Stimulated activated CD4-positive, alpha-beta T cell treated with anti-CD3 and anti-CD28 coated beads, Interleukin-2, amount 100 ng/mL, for 48 hours (primary cell): ENCODE measurements around the gene SHCBP1L.
"Not testable (repeated sequence)": the region's sequence is repeated elsewhere in the genome, so short reads cannot be mapped to it uniquely, and the experiment has no call there.

Source experiments
- DNase-seq, 2 donors: peaks; one replicate each; pipeline ENCODE4 v3.0.0-alpha.2; 2020

SHCBP1L gene

DNA sequence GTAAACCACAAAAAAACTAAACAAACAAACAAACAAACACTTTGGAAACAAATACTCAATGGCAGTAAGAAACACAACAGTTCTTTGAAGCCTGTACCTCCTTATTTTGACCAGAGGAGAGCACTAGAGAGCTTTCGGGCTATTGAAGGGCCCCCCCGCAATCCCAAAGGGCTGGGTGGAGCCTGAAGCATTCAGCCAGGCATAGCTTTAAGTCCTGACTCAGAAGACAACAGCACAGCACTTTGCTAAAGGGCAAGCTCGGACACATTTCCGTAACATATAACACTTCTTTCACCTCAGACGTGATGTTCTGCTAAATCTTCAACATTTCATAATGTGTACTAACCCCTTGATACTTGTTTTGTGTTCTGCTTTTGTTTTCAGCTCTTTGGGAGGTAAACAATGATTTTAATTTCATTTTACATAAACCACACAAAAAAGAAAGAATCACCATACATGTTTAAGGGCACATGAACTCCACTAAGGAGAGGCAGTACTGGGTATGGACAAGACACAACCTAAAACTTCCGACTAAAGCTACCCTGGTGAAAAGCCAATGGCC, 9.7 kb upstream of the SHCBP1L start:
- DNase-seq = no peak

DNA sequence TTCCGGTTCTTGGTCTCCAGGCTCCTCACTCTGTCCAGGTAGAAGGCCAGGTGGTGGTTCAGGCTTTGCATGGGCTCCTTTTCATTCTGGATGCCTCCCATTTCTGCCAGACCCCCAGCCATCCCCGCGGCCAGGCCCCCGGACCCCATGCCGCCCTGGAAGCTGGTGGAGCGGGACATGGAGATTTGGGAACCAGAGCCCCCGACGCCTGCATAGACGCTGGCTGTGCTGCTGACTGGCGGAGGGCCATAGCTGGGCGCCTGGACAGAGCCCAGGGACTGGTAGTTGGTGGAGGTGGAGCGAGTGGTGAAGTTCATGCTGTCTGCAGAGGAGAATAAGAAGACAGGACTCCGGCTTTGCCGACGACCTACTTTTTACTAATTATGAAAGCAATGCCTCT, 7.1 kb upstream of the SHCBP1L start:
- DNase-seq = no peak

DNA sequence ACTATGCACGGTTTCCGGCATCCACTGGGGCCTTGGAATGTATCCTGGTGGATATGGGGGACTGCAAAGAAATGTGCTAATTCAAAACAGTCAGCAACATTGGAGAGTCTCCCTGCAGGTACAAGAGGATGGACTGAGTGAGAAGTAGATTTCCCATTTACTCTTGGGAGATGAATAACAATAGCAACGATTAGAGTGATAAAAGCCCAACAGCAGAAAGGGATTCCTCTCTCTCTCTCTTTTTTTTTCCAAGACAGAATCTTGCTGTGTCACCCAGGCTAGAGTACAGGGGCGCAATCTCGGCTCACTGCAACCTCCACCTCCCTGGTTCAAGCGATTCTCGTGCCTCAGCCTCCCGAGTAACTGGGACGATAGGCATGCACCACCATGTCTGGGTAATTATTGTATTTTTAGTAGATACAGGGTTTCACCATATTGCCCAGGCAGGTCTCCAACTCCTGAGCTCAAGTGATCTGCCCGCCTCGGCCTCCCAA, 5.0 kb upstream of the SHCBP1L start:
- DNase-seq = no peak

DNA sequence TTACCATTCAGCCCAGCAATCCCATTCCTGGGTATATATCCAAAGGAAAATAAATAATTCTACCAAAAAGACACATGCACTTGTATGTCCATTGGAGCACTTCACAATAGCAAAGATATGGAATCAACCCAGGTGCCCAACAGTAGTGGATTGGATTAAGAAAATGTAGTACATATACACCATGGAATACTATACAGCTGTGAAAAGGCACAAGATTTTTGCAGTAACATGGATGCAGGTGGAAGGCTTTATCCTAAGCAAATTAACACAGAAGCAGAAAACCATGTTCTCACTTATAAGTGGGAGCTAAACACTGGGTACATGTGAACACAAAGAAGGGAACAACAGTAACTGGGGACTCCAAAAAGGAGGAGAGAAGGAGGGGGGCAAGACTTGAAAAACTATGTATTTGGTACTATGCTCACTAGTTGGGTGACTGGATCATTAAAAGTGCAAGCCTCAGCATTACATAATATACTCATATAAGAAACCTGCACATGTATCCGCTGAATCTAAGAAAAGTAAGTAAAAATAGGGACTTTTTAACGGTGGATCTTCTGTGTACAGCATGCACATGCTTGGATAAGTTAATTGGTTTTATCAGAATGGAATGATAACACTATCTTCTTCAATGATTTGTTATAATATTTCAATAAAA, 3.9 kb upstream of the SHCBP1L start:
- DNase-seq = no peak

DNA sequence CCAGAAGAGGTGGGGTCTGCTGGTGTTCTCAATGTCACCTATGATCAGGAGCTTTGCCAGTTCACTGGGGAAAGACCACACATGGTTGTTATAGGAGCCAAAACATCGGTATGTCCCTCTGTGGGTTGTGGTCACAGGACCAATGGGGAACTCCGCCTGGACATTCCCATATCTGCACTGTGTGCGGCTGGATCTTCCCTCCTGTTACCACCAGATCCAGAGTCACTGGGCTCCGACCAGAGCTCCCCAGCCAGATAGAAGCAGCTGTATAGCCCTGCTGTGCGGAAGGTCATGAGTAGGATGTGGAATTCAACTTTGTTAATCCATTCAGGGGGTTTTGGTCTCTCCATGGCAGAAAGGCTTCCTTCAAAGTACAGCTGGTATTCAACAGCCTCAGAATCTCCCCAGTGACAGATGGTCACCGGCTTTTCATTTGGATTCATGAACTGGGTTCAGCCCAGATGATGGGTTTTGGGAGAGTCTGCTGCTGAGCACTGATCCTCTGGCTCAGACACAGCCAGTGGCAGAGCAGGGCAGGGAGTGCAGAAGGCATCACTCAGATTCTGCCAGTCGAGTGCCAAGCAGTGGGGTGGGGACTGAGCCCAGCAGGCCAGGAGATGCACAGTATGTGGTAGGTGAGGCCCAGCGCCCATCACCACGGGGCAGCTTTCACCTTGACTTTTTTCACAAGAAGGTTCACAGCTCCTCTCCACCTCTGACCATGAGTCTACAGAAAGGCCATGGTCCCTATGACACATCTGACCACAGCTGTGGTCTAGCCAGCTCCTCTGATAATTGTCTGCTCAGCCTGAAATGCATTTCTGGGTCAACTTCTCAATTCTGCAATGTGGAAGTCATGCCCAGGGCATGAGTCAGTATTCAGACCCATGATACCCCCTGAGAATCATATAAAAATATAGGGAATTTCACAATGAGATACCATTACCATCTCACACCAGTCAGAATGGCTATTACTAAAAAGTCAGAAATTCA, 2.9 kb upstream of the SHCBP1L start:
- DNase-seq = no peak

DNA sequence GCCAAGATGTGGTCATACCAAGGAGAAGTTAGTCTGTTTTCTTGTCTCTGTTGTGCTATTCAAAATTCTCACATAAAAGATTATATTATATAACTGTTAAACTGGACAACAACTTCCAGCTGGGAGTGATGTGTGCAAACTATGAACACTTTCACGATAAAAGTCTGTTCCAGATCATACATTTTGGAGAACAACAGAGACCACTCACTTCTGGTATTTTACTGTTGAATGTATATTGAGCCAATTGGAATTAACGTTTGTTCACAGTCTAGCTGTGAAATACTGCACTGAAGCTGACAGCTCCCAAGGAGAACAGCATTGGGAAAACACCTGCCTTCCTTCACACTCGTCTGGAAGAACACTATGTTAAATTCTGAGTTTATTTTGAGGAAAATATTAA, 860 bp upstream of the SHCBP1L start:
- DNase-seq = no peak

DNA sequence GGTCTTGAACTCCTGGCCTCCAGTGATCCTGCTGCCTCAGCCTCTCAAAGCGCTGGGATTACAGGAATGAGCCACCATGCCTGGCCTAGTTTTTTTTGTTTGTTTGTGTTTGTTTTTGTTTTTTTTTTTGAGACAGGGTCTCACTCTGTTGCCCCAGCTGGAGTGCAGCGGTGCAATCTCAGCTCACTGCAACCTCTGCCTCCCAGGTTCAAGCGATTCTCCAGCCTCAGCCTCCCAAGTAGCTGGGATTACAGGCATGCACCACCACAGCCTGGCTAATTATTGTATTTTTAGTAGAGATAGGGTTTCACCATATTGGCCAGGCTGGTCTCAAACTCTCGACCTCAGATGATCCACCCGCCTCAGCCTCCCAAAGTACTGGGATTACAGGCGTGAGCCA, 9.6 kb downstream of the SHCBP1L start:
- DNase-seq = not testable (repeated sequence)

DNA sequence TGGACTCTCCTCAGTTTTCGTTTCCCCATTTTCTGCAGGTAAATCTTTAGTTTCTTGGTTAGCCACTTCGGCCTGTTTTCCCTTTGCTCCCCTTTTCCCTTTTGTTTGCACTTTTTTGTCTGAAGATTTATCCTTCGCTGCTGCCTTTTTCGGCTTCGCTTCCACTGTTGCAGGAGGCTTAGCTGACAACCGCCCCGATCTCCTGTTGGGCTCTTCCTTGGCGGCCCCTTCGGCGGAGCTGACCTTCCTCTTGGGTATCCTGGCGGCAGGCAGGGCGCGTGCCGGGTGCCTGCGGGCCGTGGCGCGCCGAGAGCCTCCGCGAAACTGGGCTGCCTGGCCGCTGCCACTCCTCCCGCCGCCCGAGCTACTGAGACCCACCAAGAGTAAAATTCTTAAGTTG, 10.8 kb downstream of the SHCBP1L start:
- not testable (repeated sequence) for DNase-seq

DNA sequence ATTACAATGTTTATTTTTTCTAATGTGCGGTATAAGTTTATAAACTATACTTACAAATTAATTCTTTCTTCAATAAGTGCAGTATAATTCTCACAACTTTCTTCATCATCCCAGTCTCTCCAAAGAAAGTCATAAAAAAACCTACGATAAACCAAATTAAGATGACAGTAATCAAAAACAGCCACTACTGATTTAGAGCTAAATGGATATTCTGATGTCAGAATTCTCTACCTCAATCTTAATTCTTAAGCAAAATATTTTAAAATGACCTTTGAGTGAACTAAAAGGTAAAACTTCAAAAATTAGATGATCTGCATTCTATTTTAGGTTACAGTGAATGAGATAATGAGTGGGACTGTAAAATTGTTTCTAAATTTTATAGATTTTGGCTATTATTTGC, 13.6 kb downstream of the SHCBP1L start:
- DNase-seq = no peak

DNA sequence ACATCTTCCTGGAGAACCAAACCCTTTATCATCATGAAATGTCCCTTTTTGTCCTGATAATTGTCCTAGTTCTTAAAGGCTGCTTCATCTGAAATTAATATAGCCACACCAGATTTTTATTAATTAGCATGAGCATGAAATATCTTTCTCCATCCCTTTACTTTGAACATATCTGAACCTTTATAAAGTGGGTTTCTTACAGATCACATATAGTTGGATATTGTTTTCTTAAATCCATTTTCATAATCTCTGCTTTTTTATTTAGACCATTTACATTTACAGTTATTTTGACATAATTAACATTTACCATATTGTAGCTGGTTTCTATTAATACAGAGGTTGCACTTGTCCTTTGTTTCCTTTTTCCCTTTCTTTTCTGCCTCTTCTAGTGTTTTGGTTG, 17.2 kb downstream of the SHCBP1L start:
- DNase-seq = no peak

DNA sequence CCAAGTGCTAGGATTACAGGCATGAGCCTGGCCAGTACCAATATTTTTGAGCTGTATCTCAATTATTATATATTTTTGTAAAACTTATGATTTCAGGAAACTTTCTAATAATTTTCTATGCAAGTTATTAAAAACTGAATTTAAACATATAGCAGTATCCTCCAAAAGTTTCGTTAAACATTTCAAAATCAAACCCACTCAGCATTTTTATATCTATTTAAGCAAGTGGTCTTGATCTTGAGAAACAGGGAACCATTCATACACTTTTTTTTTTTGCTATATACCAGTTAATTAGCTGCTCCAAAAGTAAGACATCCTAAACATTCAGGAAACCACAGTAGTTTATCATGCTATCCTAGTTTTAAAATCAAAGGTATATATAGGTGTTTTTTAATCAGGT, 22.0 kb downstream of the SHCBP1L start:
- no peak for DNase-seq

DNA sequence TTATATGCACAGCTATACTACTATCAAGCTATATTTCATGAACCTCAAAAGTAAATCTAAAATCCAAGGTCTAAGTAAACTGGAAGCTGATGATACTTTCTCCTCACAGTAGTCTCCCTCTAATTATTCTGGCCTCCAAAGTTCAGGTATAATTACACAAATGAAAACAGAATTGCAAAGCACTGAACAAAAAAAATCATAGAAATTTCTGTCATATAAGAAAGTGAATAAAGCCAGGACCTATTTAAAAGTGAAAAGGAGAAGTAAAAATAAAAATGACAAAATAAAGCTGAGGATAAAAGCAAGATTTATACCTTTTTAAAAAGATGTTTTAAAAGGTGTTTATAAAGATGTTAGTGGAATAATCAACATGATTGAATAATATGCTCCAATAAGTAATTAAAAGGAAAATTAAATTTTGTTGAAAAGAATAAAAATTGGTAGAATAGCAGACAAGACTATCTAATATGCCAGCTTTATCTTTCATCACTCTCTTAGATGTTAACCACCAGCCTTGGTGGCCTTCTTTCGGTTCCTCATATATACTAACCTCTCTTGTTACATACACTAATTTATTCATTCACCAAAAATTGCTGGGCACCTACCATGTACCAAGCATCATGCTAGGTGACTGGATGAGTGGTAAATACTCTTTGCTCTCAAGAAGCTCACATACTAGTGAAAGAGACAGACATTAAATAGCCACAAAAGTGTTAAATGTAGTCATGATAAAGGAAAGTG, 25.1 kb downstream of the SHCBP1L start:
- no peak for DNase-seq

DNA sequence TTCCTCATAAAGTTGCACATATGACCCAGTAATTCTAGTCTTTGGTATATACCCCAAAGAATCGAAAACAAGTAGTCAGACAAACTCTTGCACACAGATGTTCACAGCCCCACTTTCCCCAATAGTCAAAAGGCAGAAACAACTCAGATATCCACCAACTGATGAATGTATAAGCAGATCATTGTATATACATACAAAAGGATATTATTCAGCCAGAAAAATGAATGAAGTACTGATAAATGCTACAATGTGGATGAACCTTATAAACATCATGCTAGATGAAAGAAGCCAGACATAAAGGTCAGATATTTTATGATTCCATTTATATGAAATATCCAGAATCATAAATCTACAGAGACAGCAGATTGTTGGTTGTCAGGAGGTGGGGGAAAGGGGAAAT, 27.3 kb downstream of the SHCBP1L start:
- DNase-seq = no peak

DNA sequence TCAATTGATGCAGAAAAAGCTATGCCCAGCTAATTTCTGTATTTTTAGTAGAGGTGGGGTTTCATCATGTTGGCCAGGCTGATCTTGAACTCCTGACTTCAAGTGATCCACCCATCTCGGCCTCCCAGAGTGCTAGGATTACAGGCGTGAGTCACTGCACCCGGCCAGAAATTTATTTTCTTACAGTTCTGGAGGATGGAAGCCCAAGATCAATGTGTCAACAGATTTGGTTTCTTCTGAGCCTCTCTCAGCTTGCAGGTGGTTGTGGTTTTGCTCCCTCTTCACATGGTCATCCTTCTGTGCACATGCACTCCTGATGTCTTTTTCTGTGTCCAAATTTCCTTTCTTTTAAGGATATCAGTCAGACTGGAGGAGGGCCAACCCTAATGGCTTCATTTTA, 35.6 kb downstream of the SHCBP1L start:
- no peak for DNase-seq

DNA sequence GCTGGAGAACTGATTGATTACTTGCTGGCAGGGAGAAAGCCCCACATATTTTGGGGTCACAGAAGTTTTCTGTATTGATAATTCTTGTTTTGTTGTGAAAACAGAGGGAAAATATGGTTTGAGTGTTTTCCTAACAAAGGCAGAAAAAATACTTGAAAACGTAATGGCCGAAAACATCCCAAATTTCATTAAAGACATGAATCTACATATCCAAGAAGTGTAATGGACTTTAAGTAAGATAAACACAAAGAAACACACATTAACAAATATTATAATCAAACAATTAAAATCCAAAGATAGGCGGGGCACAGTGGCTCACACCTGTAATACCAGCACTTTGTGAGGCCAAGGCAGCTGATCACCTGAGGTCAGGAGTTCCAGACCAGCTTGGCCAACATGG, 39.6 kb downstream of the SHCBP1L start:
- no peak for DNase-seq

DNA sequence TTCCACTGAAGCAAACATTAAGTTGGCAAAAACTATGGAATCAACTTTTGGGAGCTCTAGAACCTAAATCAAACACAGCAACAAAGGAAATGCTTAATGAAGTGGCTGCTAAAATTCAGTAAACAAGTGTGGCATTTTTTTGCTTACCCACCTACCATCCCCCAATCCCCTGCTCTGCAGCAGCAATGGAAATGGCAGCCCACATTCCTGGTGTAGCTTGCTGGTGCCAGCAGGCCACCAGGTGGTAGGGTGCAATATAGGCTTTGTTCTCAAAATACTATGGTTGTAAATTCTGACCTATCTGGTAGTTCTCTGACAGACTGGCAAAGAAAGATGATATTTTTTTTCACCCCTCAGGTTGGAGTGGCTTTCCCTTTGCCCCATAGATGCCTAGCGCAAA, 42.8 kb downstream of the SHCBP1L start:
- DNase-seq = no peak

DNA sequence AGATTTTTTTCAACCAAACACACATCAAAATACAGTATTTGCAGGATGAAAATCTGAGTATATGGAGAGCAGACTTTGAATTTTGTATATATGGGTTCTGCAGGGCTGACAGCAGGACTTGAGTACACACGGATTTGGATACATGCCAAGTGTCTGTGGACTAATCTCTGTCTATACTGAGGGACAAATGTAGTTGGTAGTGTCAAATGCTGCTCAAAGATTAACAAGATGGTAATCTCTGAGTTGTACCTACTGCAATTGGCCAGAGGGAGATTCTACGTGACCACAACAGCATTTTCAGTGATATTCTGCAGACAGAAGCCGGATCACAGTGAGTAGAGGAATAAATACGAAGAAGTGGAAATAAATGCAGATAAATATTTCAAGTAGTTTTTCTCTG, 43.4 kb downstream of the SHCBP1L start:
- DNase-seq = no peak

DNA sequence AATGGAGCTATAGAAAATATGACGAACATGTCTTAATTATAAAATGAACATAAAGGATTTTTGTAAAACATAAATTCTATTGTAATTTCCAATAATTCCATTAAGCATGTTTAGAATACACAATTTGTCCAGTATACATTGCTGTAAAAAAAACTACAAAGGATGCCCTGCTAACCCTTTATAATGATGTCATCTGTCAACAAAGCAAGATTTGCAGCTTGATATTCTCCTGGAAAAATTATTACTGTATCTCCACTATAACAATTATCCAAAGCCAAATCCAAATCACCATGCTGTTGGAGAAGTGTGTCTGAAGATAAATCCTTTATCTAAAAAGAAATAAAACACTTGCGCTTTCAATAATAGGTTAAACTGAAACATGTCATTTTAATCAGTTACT, 47.6 kb downstream of the SHCBP1L start:
- DNase-seq = no peak

DNA sequence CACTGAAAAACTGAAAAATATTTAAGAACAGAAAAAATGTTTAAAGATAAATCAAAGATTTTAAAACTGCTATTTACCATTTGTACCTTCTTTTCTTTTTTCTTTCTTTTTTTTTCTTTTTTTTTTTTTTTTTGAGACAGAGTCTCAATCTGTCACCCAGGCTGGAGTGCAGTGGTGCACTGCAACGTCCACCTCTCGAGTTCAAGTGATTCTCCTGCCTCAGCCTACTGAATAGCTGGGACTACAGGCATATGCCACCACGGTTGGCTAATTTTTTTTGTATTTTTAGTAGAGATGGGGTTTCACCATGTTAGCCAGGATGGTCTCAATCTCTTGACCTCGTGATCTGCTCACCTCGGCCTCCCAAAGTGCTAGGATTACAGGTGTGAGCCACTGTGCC, 51.0 kb downstream of the SHCBP1L start:
- DNase-seq = not testable (repeated sequence)

DNA sequence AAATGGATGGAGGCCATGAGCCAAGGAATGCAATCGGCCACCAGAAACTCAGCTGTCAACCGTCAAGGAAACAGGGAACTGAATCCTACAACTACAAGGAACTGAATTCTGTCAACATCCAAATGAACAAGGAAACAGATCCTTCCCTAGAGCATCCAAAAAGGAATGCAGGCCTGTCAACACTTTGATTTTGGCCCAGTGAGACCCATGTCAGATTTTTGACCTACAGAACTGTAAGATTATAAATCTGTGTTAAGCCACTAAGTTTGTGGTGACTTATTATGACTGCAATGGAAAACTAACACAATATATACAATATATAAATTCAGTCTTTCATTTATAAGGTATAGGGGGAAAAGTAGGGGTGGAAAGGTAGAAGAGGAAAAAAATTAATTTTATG, 55.3 kb downstream of the SHCBP1L start:
- DNase-seq = no peak

DNA sequence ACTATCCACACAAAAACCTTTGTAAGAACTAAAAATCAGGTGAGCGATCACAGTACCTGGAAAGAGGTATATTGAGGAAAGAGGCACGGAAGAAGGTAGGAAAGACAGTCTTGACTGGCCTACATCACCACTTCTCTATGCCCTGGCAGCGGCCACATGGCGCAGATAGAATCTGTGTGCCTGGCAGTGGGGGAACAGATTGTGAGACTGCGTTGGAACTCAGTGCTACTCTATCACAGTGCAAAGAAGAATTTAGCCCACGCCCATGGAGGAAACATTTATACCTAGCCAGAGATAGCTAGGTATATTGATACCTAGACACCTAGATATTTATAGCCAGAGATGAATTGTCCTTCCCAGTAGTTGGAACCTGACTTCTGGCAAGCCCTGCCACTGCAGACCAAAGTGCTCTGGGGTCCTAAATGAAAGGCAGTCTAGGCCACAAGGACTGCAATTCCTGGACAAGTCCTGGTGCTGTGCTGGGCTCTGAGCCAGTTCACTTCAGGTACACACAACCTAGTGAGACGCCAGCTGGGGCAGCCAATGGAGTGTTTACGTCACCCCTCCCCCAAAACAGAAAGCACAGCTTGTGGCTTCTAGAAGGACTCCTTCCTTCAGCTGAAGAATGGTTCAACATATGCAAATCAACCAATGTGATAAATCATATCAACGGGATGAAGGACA, 61.9 kb downstream of the SHCBP1L start:
- no peak for DNase-seq

DNA sequence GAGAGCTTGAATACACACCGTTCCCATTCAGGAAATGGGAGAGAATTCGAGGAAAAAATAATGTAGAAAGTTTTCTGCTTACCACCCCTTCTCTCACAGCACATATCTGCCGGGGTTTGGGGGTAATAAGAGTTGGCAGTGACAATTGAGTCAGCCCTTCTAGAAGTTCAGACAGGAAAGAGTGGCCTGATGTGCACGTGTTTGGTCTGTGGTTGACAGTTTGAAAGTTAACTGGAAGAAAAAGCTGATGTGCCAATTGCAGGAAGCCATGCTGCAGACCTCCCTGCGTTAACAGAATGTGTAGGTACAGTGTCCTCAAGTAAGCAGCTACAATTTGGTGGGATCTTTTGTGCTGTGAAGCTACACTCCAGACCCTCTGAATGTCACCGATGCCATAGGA, 63.0 kb downstream of the SHCBP1L start:
- DNase-seq = no peak
